ENCODE measurements around the gene DOCK11. TPM values are rescaled to one million over a fixed set of nuclear protein-coding genes. Genes with fewer than 3 reads are reported as not detected.

DOCK11 gene
- total and polyA plus RNA-seq, 7 experiments from 2014 or later: 24.2 to 115 (median 78.5) TPM

DNA sequence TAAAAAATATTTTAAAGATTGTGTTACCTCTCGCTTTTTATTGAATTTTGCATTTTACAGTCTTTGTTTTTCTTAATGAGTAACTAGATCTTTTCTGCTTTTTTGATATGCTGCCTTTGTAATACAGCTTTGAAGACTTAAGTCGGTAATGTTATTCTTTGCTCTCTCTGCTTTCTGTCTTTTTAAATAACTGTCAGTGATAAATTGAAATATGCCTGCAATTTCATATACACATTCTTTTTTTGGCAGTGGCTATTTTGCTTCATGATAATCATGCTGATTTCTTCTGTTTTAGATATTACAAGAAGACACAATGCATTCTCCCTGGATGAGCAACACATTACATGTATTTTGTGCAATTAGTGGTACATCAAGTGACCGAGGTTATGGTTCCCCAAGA lies 189.8 kb downstream of the DOCK11 start:
- DNase-seq: no peak
- Histone ChIP-seq H3K9me3 (ENCODE audit: control insufficient read depth in 2 of 3, low read length in 3 of 3) (no peaks in the 10 kb centered on the region), H3K27me3 (ENCODE audit: control insufficient read depth in 2 of 2, insufficient read depth in 2 of 2, low read length in 2 of 2) (no peaks in the 10 kb centered on the region), H3K4me1 (ENCODE audit: control insufficient read depth in 2 of 2, insufficient read depth in 2 of 2, low read length in 2 of 2) (no peaks in the 10 kb centered on the region), H3K36me3 (ENCODE audit: control insufficient read depth in 2 of 3, insufficient read depth in 3 of 3, low read length in 3 of 3) (peaks cover 3 to 19% (median 7%) of the 10 kb centered on the region in 3 experiments), H3K27ac (ENCODE audit: low read depth, low read length) (no peak overlapping the region), H3K4me3 (ENCODE audit: low read length) (no peak overlapping the region)
- POLR2A ChIA-PET: interaction anchor here (0.6 to 1.4 kb wide), 2 partner anchors 42 to 339 kb away, joined by 3 read pairs; no protein-coding TSS in a partner anchor
- CTCF ChIA-PET: no interaction called here
- Mint-ChIP-seq H3K4me1 (peaks cover 0 to 2% (median 0%) of the 10 kb centered on the region in 7 donors), H3K27ac (no peak overlapping the region), H3K36me3 (peaks cover 4 to 27% (median 16%) of the 10 kb centered on the region in 5 donors), H3K9me3 (no peaks in the 10 kb centered on the region), H3K27me3 (no peaks in the 10 kb centered on the region), H3K4me3 (no peak overlapping the region)
- no peak for ATAC-seq
- intact Hi-C loops (cut with micrococcal nuclease): no loop called here

DNA sequence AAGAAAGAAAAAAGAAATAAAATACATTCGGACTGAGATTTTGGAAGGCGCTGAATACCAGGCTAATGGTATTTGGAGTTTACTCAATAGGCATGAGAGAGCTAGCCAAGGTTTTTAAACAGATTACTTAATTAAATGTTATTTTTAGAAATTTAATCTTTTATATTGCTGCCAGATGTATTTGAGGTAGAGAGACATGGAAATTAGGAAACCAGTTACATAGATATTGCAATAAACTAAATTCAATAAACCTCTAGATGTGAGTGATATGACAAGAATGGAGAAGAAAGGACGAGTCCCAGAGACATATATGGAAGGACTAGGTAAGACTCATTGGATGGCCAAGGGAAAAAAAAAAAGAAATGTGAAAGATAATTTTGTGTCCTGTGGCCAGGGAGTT lies 193.3 kb downstream of the DOCK11 start:
- H3K36me3 ChIP-seq (ENCODE audit: control insufficient read depth in 2 of 3, insufficient read depth in 3 of 3, low read length in 3 of 3): peaks cover 0 to 3% (median 0%) of the 10 kb centered on the region in 3 experiments
- Mint-ChIP-seq H3K4me1 (peaks cover 0 to 4% (median 0%) of the 10 kb centered on the region in 7 donors), H3K36me3 (peaks cover 4 to 21% (median 15%) of the 10 kb centered on the region in 5 donors), H3K4me3 (no peak overlapping the region), H3K9me3 (no peaks in the 10 kb centered on the region), H3K27me3 (no peaks in the 10 kb centered on the region), H3K27ac (peak overlapping the region in 3 of 9 donors; percentile 34 to 42 (median 42))
- intact Hi-C loops (cut with micrococcal nuclease): no loop called here
- no peak for DNase-seq
- ChIA-PET CTCF (interaction anchor here (0.6 kb wide), 1 partner anchor 284 kb away, joined by 3 read pairs; no protein-coding TSS in a partner anchor), POLR2A (no interaction called here)
- no peaks in the 10 kb centered on the region for H3K4me1 ChIP-seq (ENCODE audit: control insufficient read depth in 2 of 2, insufficient read depth in 2 of 2, low read length in 2 of 2)
- no peaks in the 10 kb centered on the region for H3K27me3 ChIP-seq (ENCODE audit: control insufficient read depth in 2 of 2, insufficient read depth in 2 of 2, low read length in 2 of 2)
- H3K4me3 ChIP-seq (ENCODE audit: low read length): no peak overlapping the region
- no peak overlapping the region for H3K27ac ChIP-seq (ENCODE audit: low read depth, low read length)
- ATAC-seq: no peak
- no peaks in the 10 kb centered on the region for H3K9me3 ChIP-seq (ENCODE audit: control insufficient read depth in 2 of 3, low read length in 3 of 3)

DNA sequence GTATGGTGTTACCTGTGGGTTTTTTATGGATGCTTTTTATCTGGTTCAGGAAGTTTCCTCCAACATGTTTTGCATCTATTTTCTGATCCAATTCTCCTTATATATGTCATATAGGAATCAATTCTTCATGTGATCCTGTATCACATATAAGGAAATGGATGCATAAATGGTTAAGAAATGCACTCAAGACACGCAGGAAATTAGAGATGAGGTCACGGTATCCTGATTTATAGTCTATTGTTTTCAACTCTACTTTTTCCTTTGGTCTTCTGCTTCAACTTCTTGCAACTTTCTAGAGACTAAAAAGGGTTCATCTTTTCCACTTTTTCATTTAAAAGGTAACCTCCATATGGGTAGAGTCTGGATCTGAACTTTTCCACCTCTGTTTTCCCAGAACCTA lies 198.2 kb downstream of the DOCK11 start:
- H3K27ac Mint-ChIP-seq: peak overlapping the region in 4 of 9 donors; percentile 6 to 67 (median 55)
- no peaks in the 10 kb centered on the region for H3K4me1 ChIP-seq (ENCODE audit: control insufficient read depth in 2 of 2, insufficient read depth in 2 of 2, low read length in 2 of 2)

DNA sequence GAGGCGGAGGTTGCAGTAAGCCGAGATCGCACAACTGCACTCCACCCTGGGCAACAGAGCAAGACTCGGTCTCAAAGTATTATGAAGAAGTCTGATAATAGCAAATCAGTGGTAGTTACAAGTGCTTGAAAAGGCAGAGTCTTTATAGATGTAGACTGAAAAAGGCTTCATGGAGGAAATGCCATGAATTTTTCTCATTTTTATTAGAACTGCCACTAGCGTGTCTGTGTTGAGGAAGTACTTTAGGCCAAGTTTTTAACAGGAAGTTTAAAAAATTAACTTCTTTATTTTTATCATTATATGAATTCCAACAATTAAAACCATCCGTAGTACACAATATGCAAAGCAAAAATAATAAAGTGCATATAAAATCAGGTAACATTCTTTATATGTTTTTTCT lies 199.0 kb downstream of the DOCK11 start:
- H3K4me1 Mint-ChIP-seq: peaks cover 0 to 5% (median 0%) of the 10 kb centered on the region in 7 donors

More for the DNA sequence above, 198.2 kb downstream of the DOCK11 start:
- intact Hi-C loops (cut with micrococcal nuclease): no loop called here
- no peak for DNase-seq
- Mint-ChIP-seq H3K4me3 (no peak overlapping the region), H3K4me1 (peaks cover 0 to 5% (median 0%) of the 10 kb centered on the region in 7 donors), H3K27me3 (no peaks in the 10 kb centered on the region), H3K36me3 (peaks cover 0 to 17% (median 3%) of the 10 kb centered on the region in 5 donors), H3K9me3 (no peaks in the 10 kb centered on the region)
- H3K27ac ChIP-seq (ENCODE audit: low read depth, low read length): no peak overlapping the region
- H3K27me3 ChIP-seq (ENCODE audit: control insufficient read depth in 2 of 2, insufficient read depth in 2 of 2, low read length in 2 of 2): no peaks in the 10 kb centered on the region
- H3K4me3 ChIP-seq (ENCODE audit: low read length): no peak overlapping the region
- no peak for ATAC-seq
- CTCF ChIA-PET: no interaction called here
- H3K36me3 ChIP-seq (ENCODE audit: control insufficient read depth in 2 of 3, insufficient read depth in 3 of 3, low read length in 3 of 3): no peaks in the 10 kb centered on the region
- H3K9me3 ChIP-seq (ENCODE audit: control insufficient read depth in 2 of 3, low read length in 3 of 3): no peaks in the 10 kb centered on the region
- POLR2A ChIA-PET: no interaction called here

DNA sequence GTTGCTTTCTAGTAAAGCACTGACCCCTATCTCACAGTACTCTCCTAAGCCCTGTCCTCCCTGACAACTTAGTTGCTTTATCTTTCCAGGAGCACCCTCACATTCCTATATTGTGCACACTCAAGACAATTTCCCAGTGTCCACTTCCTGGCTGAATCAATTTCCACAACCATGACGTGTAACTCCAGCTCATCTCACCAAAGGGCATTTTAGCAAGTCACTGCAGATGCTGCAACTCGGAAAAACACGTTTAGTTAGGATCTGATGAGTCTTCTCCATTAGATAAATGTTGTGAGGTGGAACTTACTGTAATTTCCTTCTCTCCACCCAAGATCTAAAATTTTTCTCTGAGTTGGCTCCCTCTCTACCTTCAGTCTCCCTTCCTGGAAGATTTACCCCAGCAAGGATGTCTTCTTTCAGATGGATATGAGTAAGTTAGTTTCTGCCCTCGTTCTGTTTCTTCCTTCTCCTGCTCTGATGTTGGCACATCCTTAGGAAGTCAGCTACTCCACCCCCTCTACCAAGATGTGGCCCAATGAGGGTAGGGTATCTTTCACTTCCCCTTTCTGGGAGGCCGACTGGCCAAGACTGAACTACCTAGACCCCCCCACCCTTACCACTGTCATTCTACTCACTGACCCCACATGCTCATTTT lies 203.0 kb downstream of the DOCK11 start:
- ATAC-seq: peak; percentile 75
- Mint-ChIP-seq H3K36me3 (peaks cover 0 to 9% (median 0%) of the 10 kb centered on the region in 5 donors), H3K27me3 (no peaks in the 10 kb centered on the region), H3K4me1 (peaks cover 0 to 5% (median 0%) of the 10 kb centered on the region in 7 donors), H3K4me3 (no peak overlapping the region), H3K27ac (peak overlapping the region in 8 of 9 donors; percentile 2 to 80 (median 51)), H3K9me3 (peaks cover 0 to 3% (median 0%) of the 10 kb centered on the region in 11 donors)
- H3K4me1 ChIP-seq (ENCODE audit: control insufficient read depth in 2 of 2, insufficient read depth in 2 of 2, low read length in 2 of 2): no peaks in the 10 kb centered on the region
- POLR2A ChIA-PET: no interaction called here
- CTCF ChIA-PET: no interaction called here
- no peaks in the 10 kb centered on the region for H3K9me3 ChIP-seq (ENCODE audit: control insufficient read depth in 2 of 3, low read length in 3 of 3)
- H3K27me3 ChIP-seq (ENCODE audit: control insufficient read depth in 2 of 2, insufficient read depth in 2 of 2, low read length in 2 of 2): no peaks in the 10 kb centered on the region
- intact Hi-C loops (cut with micrococcal nuclease): no loop called here
- no peak overlapping the region for H3K4me3 ChIP-seq (ENCODE audit: low read length)
- no peaks in the 10 kb centered on the region for H3K36me3 ChIP-seq (ENCODE audit: control insufficient read depth in 2 of 3, insufficient read depth in 3 of 3, low read length in 3 of 3)
- no peak for DNase-seq
- no peak overlapping the region for H3K27ac ChIP-seq (ENCODE audit: low read depth, low read length)

More for the DNA sequence above, 199.0 kb downstream of the DOCK11 start:
- Histone ChIP-seq H3K36me3 (ENCODE audit: control insufficient read depth in 2 of 3, insufficient read depth in 3 of 3, low read length in 3 of 3) (no peaks in the 10 kb centered on the region), H3K27ac (ENCODE audit: low read depth, low read length) (no peak overlapping the region), H3K9me3 (ENCODE audit: control insufficient read depth in 2 of 3, low read length in 3 of 3) (no peaks in the 10 kb centered on the region), H3K4me3 (ENCODE audit: low read length) (no peak overlapping the region), H3K27me3 (ENCODE audit: control insufficient read depth in 2 of 2, insufficient read depth in 2 of 2, low read length in 2 of 2) (no peaks in the 10 kb centered on the region), H3K4me1 (ENCODE audit: control insufficient read depth in 2 of 2, insufficient read depth in 2 of 2, low read length in 2 of 2) (no peaks in the 10 kb centered on the region)
- intact Hi-C loops (cut with micrococcal nuclease): no loop called here
- peak overlapping the region in 4 of 9 donors; percentile 21 to 69 (median 43) for H3K27ac Mint-ChIP-seq
- ChIA-PET POLR2A (no interaction called here), CTCF (no interaction called here)
- H3K4me3 Mint-ChIP-seq: no peak overlapping the region
- DNase-seq (no peak), ATAC-seq (no peak)
- peaks cover 0 to 16% (median 0%) of the 10 kb centered on the region in 5 donors for H3K36me3 Mint-ChIP-seq
- no peaks in the 10 kb centered on the region for H3K9me3 Mint-ChIP-seq
- H3K27me3 Mint-ChIP-seq: no peaks in the 10 kb centered on the region

DNA sequence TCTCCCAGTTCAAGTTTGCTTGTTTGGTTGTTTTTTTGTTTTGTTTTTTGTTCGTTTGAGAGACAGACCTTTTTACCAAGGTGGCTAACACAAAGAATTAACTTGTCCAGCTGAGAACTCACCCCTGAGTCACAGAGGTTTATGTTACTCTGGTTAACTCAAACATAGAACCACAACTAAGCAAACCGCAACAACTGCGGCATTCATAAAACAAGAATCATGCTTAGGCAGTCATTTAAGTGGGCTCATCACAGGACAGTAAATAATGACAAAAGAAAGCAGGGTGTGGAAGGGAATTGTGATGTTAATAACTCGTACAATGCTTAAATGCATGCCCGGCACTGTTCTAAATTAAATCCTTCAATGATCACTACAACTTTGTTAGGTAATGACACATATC lies 207.1 kb downstream of the DOCK11 start:
- DNase-seq (no peak), ATAC-seq (no peak)
- Mint-ChIP-seq H3K27me3 (no peaks in the 10 kb centered on the region), H3K4me3 (no peak overlapping the region), H3K36me3 (peaks cover 0 to 6% (median 0%) of the 10 kb centered on the region in 5 donors), H3K4me1 (peaks cover 0 to 5% (median 0%) of the 10 kb centered on the region in 7 donors), H3K9me3 (peaks cover 0 to 5% (median 0%) of the 10 kb centered on the region in 11 donors), H3K27ac (peak overlapping the region in 1 of 9 donors; percentile 19)
- CTCF ChIA-PET: interaction anchor here (0.6 kb wide), 1 partner anchor 53 kb away, joined by 4 read pairs; no protein-coding TSS in a partner anchor
- Histone ChIP-seq H3K36me3 (ENCODE audit: control insufficient read depth in 2 of 3, insufficient read depth in 3 of 3, low read length in 3 of 3) (no peaks in the 10 kb centered on the region), H3K4me1 (ENCODE audit: control insufficient read depth in 2 of 2, insufficient read depth in 2 of 2, low read length in 2 of 2) (no peaks in the 10 kb centered on the region), H3K4me3 (ENCODE audit: low read length) (no peak overlapping the region), H3K9me3 (ENCODE audit: control insufficient read depth in 2 of 3, low read length in 3 of 3) (no peaks in the 10 kb centered on the region), H3K27me3 (ENCODE audit: control insufficient read depth in 2 of 2, insufficient read depth in 2 of 2, low read length in 2 of 2) (no peaks in the 10 kb centered on the region), H3K27ac (ENCODE audit: low read depth, low read length) (no peak overlapping the region)
- intact Hi-C loops (cut with micrococcal nuclease): no loop called here
- POLR2A ChIA-PET: interaction anchor here (0.6 kb wide), 1 partner anchor 46 kb away, joined by 4 read pairs; no protein-coding TSS in a partner anchor
